Keratinocyte (primary cell): ENCODE data around the gene NMNAT2. TPM values are rescaled to one million over a fixed set of nuclear protein-coding genes. Genes with fewer than 3 reads are reported as not detected.

Source experiments
- DNase-seq: peaks from one replicate; pipeline ENCODE4 v3.0.0-alpha.2; 2011; ENCODE audit warnings: low read depth, missing footprints, low spot score
- FAIRE-seq: peaks from 2 replicates; lab custom pipeline; 2011; peaks lifted over from hg19 to GRCh38; lab: Jason Lieb, UNC
- H2AFZ ChIP-seq: 2 replicates; pipeline ENCODE4 v1.6.0; 2012; ENCODE audit warnings: low read length, control low read depth, inconsistent platforms; ENCODE audit not compliant: control insufficient read depth
- H3K27ac ChIP-seq: 2 replicates; pipeline ENCODE4 v1.5.1; 2011; ENCODE audit warnings: low read length; ENCODE audit not compliant: control insufficient read depth, insufficient read depth
- H3K27me3 ChIP-seq: 3 replicates; pipeline ENCODE4 v1.6.0; 2011; ENCODE audit warnings: low read length; ENCODE audit not compliant: control insufficient read depth, insufficient read depth; ENCODE audit errors: extremely low read depth
- H3K36me3 ChIP-seq, 2 experiments: 2 replicates in 1 of 2; 3 replicates in 1 of 2; pipeline ENCODE4 v1.5.1; 2011; ENCODE audit warnings: low read length in 2 of 2, mild to moderate bottlenecking in 1 of 2; ENCODE audit not compliant: control insufficient read depth in 2 of 2, insufficient read depth in 2 of 2; ENCODE audit errors: extremely low read depth in 1 of 2
- H3K4me1 ChIP-seq: 3 replicates; pipeline ENCODE4 v1.5.1; 2011; ENCODE audit warnings: low read length; ENCODE audit not compliant: control insufficient read depth, insufficient read depth; ENCODE audit errors: extremely low read depth
- H3K4me2 ChIP-seq: 3 replicates; pipeline ENCODE4 v1.6.0; 2011; ENCODE audit warnings: low read depth, low read length; ENCODE audit not compliant: control insufficient read depth, insufficient read depth; ENCODE audit errors: extremely low read depth
- H3K4me3 ChIP-seq, 3 experiments: fragments of 200-600 bp in 1 of 3; sonication (generic) in 1 of 3; 2 replicates in 2 of 3; 3 replicates in 1 of 3; pipeline ENCODE4 v1.5.1; 2011 to 2016; ENCODE audit warnings: low read length in 3 of 3, mild to moderate bottlenecking in 3 of 3, control low read depth in 2 of 3, inconsistent platforms in 1 of 3, low read depth in 1 of 3, mixed read lengths in 1 of 3, mixed run types in 1 of 3, moderate library complexity in 1 of 3; ENCODE audit not compliant: control insufficient read depth in 2 of 3, insufficient read depth in 2 of 3; ENCODE audit errors: extremely low read depth in 1 of 3
- H3K79me2 ChIP-seq: 2 replicates; pipeline ENCODE4 v1.6.0; 2012; ENCODE audit warnings: low read length; ENCODE audit not compliant: control insufficient read depth, insufficient read depth
- H3K9ac ChIP-seq: 3 replicates; pipeline ENCODE4 v1.6.0; 2011; ENCODE audit warnings: low read length; ENCODE audit not compliant: control insufficient read depth, insufficient read depth; ENCODE audit errors: extremely low read depth
- H3K9me1 ChIP-seq: 3 replicates; pipeline ENCODE4 v1.6.0; 2011; ENCODE audit warnings: low read length; ENCODE audit not compliant: control insufficient read depth, insufficient read depth; ENCODE audit errors: extremely low read depth
- H3K9me3 ChIP-seq: 2 replicates; pipeline ENCODE4 v1.5.1; 2012; ENCODE audit warnings: low read depth, low read length; ENCODE audit not compliant: control insufficient read depth
- H4K20me1 ChIP-seq: 3 replicates; pipeline ENCODE4 v1.6.0; 2011; ENCODE audit warnings: low read length; ENCODE audit not compliant: control insufficient read depth, insufficient read depth; ENCODE audit errors: extremely low read depth
- CTCF ChIP-seq, 3 experiments: IDR thresholded peaks in 1 of 3; conservative IDR thresholded peaks in 1 of 3; optimal IDR thresholded peaks in 1 of 3; 2 replicates in 2 of 3; 3 replicates in 1 of 3; pipeline versions ENCODE3 to v1.5.1; 2011; ENCODE audit warnings: low read length in 3 of 3, mild to moderate bottlenecking in 3 of 3, moderate library complexity in 2 of 3, control low read depth in 1 of 3, inconsistent platforms in 1 of 3; ENCODE audit not compliant: insufficient read depth in 2 of 3; ENCODE audit errors: extremely low read depth in 1 of 3
- EZH2 ChIP-seq: IDR thresholded peaks from one replicate; pipeline ENCODE4 v1.6.1; 2012; ENCODE audit warnings: inconsistent platforms, mild to moderate bottlenecking, low read length, moderate library complexity
- dilution Hi-C: fragments of 300-500 bp; cut with MboI; formaldehyde crosslinking; loops from one replicate; pipeline ENCODE4 v1.7.0; 2020; ENCODE audit warnings: low sequenced_read_pairs; ENCODE audit not compliant: extremely low pct_ligation_motif_present
- polyA plus RNA-seq, 5 experiments: library from polyadenylated mRNA; depleted of rRNA in 3 of 5; stranded (reverse) in 3 of 5; stranded (forward) in 1 of 5; unstranded in 1 of 5; fragments of >200 nt; gene quantifications; 1 replicate in 1 of 5; 2 replicates in 3 of 5; 3 replicates in 1 of 5; pipeline versions ENCODE4 v1.2.1 to v1.2.3, GENCODE V29; 2011 to 2012; ENCODE audit warnings: missing spikeins in 2 of 5, low read depth in 1 of 5, low replicate concordance in 1 of 5

NMNAT2 gene
- polyA plus RNA-seq, 1 donor (not counting 4 experiments of a cell fraction or from before 2014, with no cell fraction given) = 0.72 TPM

GRCh38 chr1:183263886-183264602, 154.1 kb downstream of the NMNAT2 start:
- Histone ChIP-seq H3K9me3 (no peaks in the 10 kb centered on the region), H3K27me3 (no peaks in the 10 kb centered on the region), H4K20me1 (no peaks in the 10 kb centered on the region), H3K79me2 (no peaks in the 10 kb centered on the region), H2AFZ (no peak overlapping the region), H3K4me1 (peaks cover 25% of the 10 kb centered on the region), H3K27ac (no peak overlapping the region), H3K9me1 (no peaks in the 10 kb centered on the region), H3K4me3 (no peak overlapping the region), H3K36me3 (no peaks in the 10 kb centered on the region), H3K9ac (no peak overlapping the region), H3K4me2 (no peak overlapping the region)
- FAIRE-seq (no peak), DNase-seq (no peak)
- dilution Hi-C loops = no loop called here
- TF ChIP-seq CTCF (optimal IDR thresholded peaks at IDR 0.05 in 1 of 3, IDR thresholded peaks at IDR 0.05 in 1 of 3, conservative IDR thresholded peaks at IDR 0.05 in 1 of 3; ENCODE audit: extremely low read depth in 1 of 3, insufficient read depth in 2 of 3, low read length in 3 of 3) = no peak
- no peak for TF ChIP-seq EZH2

- dilution Hi-C loops = no loop called here
These were observed 155.5 kb downstream of the NMNAT2 start for GRCh38 chr1:183262628-183263200.

More at GRCh38 chr1:183262628-183263200, 155.5 kb downstream of the NMNAT2 start:
- H3K4me2 ChIP-seq = no peak overlapping the region
- H4K20me1 ChIP-seq = no peaks in the 10 kb centered on the region
- FAIRE-seq (no peak), DNase-seq (no peak)
- no peak overlapping the region for H3K4me3 ChIP-seq
- TF ChIP-seq CTCF (optimal IDR thresholded peaks at IDR 0.05 in 1 of 3, IDR thresholded peaks at IDR 0.05 in 1 of 3, conservative IDR thresholded peaks at IDR 0.05 in 1 of 3; ENCODE audit: extremely low read depth in 1 of 3, insufficient read depth in 2 of 3, low read length in 3 of 3) (no peak), EZH2 (no peak)
- H3K27ac ChIP-seq = no peak overlapping the region
- H3K4me1 ChIP-seq = peaks cover 12% of the 10 kb centered on the region
- no peaks in the 10 kb centered on the region for H3K36me3 ChIP-seq
- H2AFZ ChIP-seq = no peak overlapping the region
- no peaks in the 10 kb centered on the region for H3K9me3 ChIP-seq
- no peaks in the 10 kb centered on the region for H3K27me3 ChIP-seq
- H3K9ac ChIP-seq = no peak overlapping the region
- H3K9me1 ChIP-seq = no peaks in the 10 kb centered on the region
- H3K79me2 ChIP-seq = no peaks in the 10 kb centered on the region
